ENCODE data around the gene CCL22.

The CCL22 gene

GRCh38 chr16:57388359-57389086 is 29.9 kb downstream of the CCL22 start:
- no peak for TF ChIP-seq CTCF (IDR thresholded peaks at IDR 0.05; ENCODE audit: insufficient read depth, low read length, missing control alignments)
- no peak for DNase-seq (ENCODE audit: low read depth, low spot score)
- POLR2A ChIA-PET = no interaction called here
- no peak overlapping the region for H3K4me3 ChIP-seq (ENCODE audit: low read depth, low read length)
- CTCF ChIA-PET = no interaction called here

DNA sequence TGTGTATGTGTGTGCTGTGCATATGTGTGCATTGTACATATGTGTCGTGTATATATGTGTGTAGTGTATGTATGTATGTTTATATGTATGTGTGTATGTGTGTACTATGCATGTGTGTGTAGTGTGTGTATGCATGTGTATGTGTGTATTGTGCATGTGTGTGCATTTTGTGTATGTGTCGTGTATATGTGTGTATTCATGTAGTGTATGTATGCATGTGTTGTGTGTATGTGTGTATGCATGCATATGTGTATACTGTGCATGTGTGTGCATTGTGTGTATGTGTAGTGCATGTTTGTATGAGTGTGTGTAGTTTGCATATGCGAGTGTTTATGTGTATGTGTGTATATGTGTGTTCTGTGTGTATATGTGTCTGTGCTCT is 30.5 kb downstream of the CCL22 start:
- H3K4me3 ChIP-seq (ENCODE audit: low read depth, low read length) = no peak overlapping the region
- ChIA-PET CTCF (no interaction called here), POLR2A (no interaction called here)
- DNase-seq (ENCODE audit: low read depth, low spot score) = no peak
- TF ChIP-seq CTCF (IDR thresholded peaks at IDR 0.05; ENCODE audit: insufficient read depth, low read length, missing control alignments) = no peak

DNA sequence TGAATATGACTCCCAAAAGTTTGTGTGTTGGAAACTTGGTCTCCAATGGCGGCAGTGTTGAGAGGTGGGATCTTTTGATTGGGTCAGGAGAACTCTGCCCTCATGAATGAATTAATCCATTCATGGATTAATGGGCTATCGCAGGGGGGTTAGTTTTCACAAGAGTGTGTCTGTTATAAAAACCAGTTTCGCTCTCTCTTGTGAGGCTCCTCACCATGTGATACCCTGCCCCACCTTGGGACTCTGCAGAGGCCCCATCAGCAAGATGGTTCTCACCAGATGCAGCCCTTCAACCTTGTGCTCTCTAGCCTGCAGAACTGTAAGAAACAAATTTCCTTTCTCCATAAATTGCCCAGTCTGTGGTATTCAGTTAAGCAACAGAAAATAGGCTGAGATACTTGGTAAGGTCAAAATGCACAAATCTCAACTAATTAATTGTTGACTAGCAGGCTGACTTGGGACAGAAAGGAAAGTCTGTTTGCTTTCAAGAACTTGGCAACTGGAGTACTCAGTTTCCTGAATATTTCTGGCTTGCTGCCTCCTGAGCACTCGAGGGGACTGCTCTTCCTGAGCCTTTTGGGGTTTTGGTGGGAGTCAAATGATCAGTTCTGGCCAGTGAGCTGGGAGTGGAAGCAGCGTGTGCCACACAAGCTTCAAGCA is 32.2 kb downstream of the CCL22 start:
- no peak overlapping the region for H3K4me3 ChIP-seq (ENCODE audit: low read depth, low read length)
- ChIA-PET CTCF (interaction anchor here (0.6 to 3.2 kb wide), 3 partner anchors 13 to 90 kb away, joined by 3 to 16 read pairs (median 4); no protein-coding TSS in a partner anchor), POLR2A (no interaction called here)
- no peak for DNase-seq (ENCODE audit: low read depth, low spot score)
- TF ChIP-seq CTCF (IDR thresholded peaks at IDR 0.05; ENCODE audit: insufficient read depth, low read length, missing control alignments) = no peak

DNA sequence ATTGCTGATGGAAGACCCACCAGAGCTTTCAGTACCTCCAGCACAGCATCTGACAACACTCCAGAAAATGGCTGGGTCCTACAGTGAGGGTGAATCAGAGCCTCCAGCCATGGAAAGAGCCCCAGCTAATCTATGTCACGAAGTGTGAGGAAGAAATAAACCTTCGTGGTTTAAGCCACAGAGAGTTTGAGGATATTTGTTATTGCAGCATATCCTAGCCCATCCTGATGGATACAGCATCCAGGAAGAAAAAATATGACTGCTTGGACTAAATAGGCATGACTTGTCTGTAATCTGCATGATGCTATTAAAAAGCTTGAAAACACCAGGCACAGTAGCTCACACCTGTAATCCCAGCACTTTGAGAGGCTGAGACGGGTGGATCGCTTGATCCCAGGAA is 32.7 kb downstream of the CCL22 start:
- no peak for TF ChIP-seq CTCF (IDR thresholded peaks at IDR 0.05; ENCODE audit: insufficient read depth, low read length, missing control alignments)
- ChIA-PET POLR2A (no interaction called here), CTCF (interaction anchor here (3.2 kb wide), 1 partner anchor 26 kb away, joined by 16 read pairs; no protein-coding TSS in a partner anchor)

DNA sequence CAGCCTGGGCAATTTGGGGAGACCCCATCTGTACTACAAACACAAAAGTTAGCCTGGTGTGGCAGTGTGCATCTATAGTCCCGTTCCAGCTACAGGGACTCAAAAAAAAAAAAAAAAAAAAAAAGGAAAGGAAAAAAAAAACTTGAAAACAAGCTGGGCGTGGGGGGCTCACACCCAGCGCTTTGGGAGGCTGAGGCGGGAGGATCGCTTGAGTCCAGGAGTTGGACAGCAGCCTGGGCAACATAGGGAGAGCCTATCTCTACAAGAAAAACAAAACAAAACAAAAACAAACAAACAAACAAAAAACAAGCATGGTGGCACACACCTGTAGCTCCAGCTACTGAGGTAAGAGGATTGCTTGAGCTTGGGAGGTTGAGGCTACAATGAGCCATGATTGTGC is 33.1 kb downstream of the CCL22 start:
- TF ChIP-seq CTCF (IDR thresholded peaks at IDR 0.05; ENCODE audit: insufficient read depth, low read length, missing control alignments) = no peak
- no peak overlapping the region for H3K4me3 ChIP-seq (ENCODE audit: low read depth, low read length)
- POLR2A ChIA-PET = no interaction called here
- CTCF ChIA-PET = interaction anchor here (3.2 kb wide), 1 partner anchor 26 kb away, joined by 16 read pairs; no protein-coding TSS in a partner anchor
- no peak for DNase-seq (ENCODE audit: low read depth, low spot score)

More for the DNA sequence above, 32.7 kb downstream of the CCL22 start:
- no peak overlapping the region for H3K4me3 ChIP-seq (ENCODE audit: low read depth, low read length)
- no peak for DNase-seq (ENCODE audit: low read depth, low spot score)

GRCh38 chr16:57392694-57393093 is 34.1 kb downstream of the CCL22 start:
- no peak overlapping the region for H3K4me3 ChIP-seq (ENCODE audit: low read depth, low read length)
- ChIA-PET POLR2A (no interaction called here), CTCF (interaction anchor here (1.1 to 3.2 kb wide), 4 partner anchors 14 to 92 kb away, joined by 3 to 16 read pairs (median 9); no protein-coding TSS in a partner anchor)
- TF ChIP-seq CTCF (IDR thresholded peaks at IDR 0.05; ENCODE audit: insufficient read depth, low read length, missing control alignments) = no peak
- no peak for DNase-seq (ENCODE audit: low read depth, low spot score)
